ENCODE measurements around the gene CSRNP3. TPM values are rescaled to one million over a fixed set of nuclear protein-coding genes. Genes with fewer than 3 reads are reported as not detected.

The CSRNP3 gene
- total and polyA plus RNA-seq, 10 of the 15 experiments (the other 5 are each of a cell fraction or from before 2014, with no cell fraction given): 0.03 to 5.2 (median 0.11) TPM; not detected in 1

DNA sequence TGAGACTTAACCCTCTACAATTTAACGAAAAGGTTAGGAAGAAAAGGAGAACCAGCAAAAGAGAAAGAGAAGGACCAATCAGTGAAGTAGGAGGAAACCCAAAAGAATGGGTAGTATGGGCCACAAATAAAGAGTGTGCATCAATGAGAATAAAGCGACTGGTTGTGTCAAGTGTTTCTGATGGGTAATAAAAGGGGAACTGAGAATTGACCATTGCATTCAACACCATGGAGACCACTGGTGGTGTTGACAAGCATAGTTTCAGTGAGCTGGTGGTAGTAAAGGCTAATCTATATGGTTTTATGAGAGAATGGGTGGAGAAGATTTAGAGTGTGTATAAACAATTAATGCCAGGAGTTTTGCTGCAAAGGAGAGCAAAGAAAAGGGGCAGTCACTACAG is 75.4 kb downstream of the CSRNP3 start (continued):
- TF ChIP-seq TAF1 (IDR thresholded peaks at IDR 0.05; ENCODE audit: borderline replicate concordance, low read depth, low read length): no peak

GRCh38 chr2:165547900-165548299 is 78.4 kb downstream of the CSRNP3 start:
- BruUV-seq (replicated peaks): no TSS peak
- in situ Hi-C loops (cut with MboI): no loop called here
- Histone ChIP-seq H3K4me2 (ENCODE audit: control insufficient read depth, insufficient read depth) (no peak overlapping the region), H3K27ac (ENCODE audit: control insufficient read depth, insufficient read depth) (no peak overlapping the region), H3K79me2 (ENCODE audit: control insufficient read depth, insufficient read depth, low read length) (no peaks in the 10 kb centered on the region), H3K9ac (ENCODE audit: control insufficient read depth, insufficient read depth, low read length) (no peak overlapping the region), H3K36me3 (ENCODE audit: control insufficient read depth in 2 of 2, insufficient read depth in 2 of 2, low read length in 1 of 2) (no peaks in the 10 kb centered on the region), H4K20me1 (ENCODE audit: control insufficient read depth, insufficient read depth) (no peaks in the 10 kb centered on the region), H3K9me3 (replicated peaks; ENCODE audit: control insufficient read depth, insufficient read depth, low read length) (no peaks in the 10 kb centered on the region), H3K4me1 (ENCODE audit: control insufficient read depth, insufficient read depth, low read length) (no peaks in the 10 kb centered on the region), H3K4me3 (no peak overlapping the region), H2AFZ (ENCODE audit: control insufficient read depth, low read depth, low read length) (no peak overlapping the region), H3K27me3 (replicated peaks in 1 of 2; ENCODE audit: control insufficient read depth in 2 of 2, insufficient read depth in 2 of 2, low read length in 1 of 2) (no peaks in the 10 kb centered on the region)
- SMC1A ChIA-PET (ENCODE audit: uncharacterized antibody, unreplicated experiment): interaction anchor here (1.2 to 6.4 kb wide), 2 partner anchors 14 to 99 kb away, joined by 6 to 60 read pairs; no protein-coding TSS in a partner anchor
- DNase-seq (ENCODE audit: low read depth, low spot score): no peak
- TF ChIP-seq CBX5 (IDR thresholded peaks at IDR 0.05; ENCODE audit: low read depth) (no peak), YBX1 (IDR thresholded peaks at IDR 0.05) (no peak), USF1 (IDR thresholded peaks at IDR 0.05; ENCODE audit: borderline replicate concordance, extremely low read length, insufficient read depth, low read depth, low read length) (no peak), STAT3 (IDR thresholded peaks at IDR 0.05; ENCODE audit: low read depth, low read length) (no peak), GATAD2B (conservative IDR thresholded peaks at IDR 0.05; ENCODE audit: low read depth) (no peak), SMAD5 (IDR thresholded peaks at IDR 0.05; ENCODE audit: low read depth) (no peak), ATF7 (IDR thresholded peaks at IDR 0.05; ENCODE audit: low read depth) (no peak), SUPT20H (IDR thresholded peaks at IDR 0.05; ENCODE audit: borderline replicate concordance, control insufficient read depth, low read depth, low read length) (no peak), NR2C2 (IDR thresholded peaks at IDR 0.05; ENCODE audit: borderline replicate concordance, control insufficient read depth, insufficient read length, low read depth) (no peak), CBX3 (IDR thresholded peaks at IDR 0.05; ENCODE audit: borderline replicate concordance, low read depth) (no peak), KLF5 (IDR thresholded peaks at IDR 0.05; ENCODE audit: partially characterized antibody) (no peak)
- TF ChIP-seq, protein P1, sequence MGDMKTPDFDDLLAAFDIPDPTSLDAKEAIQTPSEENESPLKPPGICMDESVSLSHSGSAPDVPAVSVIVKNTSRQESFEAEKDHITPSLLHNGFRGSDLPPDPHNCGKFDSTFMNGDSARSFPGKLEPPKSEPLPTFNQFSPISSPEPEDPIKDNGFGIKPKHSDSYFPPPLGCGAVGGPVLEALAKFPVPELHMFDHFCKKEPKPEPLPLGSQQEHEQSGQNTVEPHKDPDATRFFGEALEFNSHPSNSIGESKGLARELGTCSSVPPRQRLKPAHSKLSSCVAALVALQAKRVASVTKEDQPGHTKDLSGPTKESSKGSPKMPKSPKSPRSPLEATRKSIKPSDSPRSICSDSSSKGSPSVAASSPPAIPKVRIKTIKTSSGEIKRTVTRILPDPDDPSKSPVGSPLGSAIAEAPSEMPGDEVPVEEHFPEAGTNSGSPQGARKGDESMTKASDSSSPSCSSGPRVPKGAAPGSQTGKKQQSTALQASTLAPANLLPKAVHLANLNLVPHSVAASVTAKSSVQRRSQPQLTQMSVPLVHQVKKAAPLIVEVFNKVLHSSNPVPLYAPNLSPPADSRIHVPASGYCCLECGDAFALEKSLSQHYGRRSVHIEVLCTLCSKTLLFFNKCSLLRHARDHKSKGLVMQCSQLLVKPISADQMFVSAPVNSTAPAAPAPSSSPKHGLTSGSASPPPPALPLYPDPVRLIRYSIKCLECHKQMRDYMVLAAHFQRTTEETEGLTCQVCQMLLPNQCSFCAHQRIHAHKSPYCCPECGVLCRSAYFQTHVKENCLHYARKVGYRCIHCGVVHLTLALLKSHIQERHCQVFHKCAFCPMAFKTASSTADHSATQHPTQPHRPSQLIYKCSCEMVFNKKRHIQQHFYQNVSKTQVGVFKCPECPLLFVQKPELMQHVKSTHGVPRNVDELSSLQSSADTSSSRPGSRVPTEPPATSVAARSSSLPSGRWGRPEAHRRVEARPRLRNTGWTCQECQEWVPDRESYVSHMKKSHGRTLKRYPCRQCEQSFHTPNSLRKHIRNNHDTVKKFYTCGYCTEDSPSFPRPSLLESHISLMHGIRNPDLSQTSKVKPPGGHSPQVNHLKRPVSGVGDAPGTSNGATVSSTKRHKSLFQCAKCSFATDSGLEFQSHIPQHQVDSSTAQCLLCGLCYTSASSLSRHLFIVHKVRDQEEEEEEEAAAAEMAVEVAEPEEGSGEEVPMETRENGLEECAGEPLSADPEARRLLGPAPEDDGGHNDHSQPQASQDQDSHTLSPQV (IDR thresholded peaks at IDR 0.05): no peak
- TF ChIP-seq, protein P2, sequence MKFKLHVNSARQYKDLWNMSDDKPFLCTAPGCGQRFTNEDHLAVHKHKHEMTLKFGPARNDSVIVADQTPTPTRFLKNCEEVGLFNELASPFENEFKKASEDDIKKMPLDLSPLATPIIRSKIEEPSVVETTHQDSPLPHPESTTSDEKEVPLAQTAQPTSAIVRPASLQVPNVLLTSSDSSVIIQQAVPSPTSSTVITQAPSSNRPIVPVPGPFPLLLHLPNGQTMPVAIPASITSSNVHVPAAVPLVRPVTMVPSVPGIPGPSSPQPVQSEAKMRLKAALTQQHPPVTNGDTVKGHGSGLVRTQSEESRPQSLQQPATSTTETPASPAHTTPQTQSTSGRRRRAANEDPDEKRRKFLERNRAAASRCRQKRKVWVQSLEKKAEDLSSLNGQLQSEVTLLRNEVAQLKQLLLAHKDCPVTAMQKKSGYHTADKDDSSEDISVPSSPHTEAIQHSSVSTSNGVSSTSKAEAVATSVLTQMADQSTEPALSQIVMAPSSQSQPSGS (IDR thresholded peaks at IDR 0.05; ENCODE audit: low read length): no peak
- intact Hi-C loops (cut with micrococcal nuclease; ENCODE audit: unreplicated experiment): no loop called here
- RAD21 ChIA-PET (ENCODE audit: unreplicated experiment): no interaction called here
- CTCF ChIA-PET: no interaction called here
- POLR2A ChIA-PET: no interaction called here
- FAIRE-seq: no peak
- ATAC-seq: no peak

Measured in GM12878 (cell line).